ENCODE data around the gene CYP3A7.
"Not testable (repeated sequence)": the region's sequence is repeated elsewhere in the genome, so short reads cannot be mapped to it uniquely, and the experiment has no call there.

The CYP3A7 gene

DNA sequence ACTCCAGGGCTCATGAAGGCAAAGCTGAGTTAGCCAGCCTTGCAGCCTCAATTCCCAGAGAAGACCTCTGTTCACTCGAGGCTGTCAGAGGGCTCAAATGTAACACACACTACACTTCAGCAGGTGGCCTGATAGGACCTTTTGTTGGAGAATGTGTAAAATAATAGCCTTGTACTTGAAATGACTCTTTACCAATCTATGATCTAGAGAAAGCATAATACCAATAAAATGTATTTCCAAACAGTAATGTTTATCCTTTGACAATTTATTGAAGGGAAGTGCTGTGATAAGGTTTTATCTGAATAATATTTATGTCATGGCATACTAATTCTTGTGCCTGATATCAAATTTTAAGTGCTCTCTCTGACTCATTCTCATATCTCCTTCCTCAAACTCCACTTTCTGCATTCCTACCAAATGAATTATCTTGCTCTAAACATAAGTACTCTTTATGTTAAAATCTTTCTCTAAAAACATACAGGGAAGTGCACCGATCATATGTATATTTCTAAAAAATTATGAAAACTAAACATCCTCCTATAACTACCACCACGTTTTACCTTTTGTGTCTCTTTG lies 20.9 kb downstream of the CYP3A7 start:
- Histone ChIP-seq H3K27me3 (ENCODE audit: control insufficient read depth, insufficient read depth, low read length) (no peaks in the 10 kb centered on the region), H3K79me2 (no peaks in the 10 kb centered on the region), H2AFZ (no peak overlapping the region), H3K36me3 (ENCODE audit: control insufficient read depth, insufficient read depth, low read length) (no peaks in the 10 kb centered on the region), H3K4me2 (ENCODE audit: low read length) (no peak overlapping the region), H3K4me1 (no peaks in the 10 kb centered on the region), H3K27ac (no peak overlapping the region), H3K9me3 (ENCODE audit: control insufficient read depth, low read length) (no peaks in the 10 kb centered on the region), H3K9ac (no peak overlapping the region), H3K4me3 (ENCODE audit: low read depth, low read length) (no peak overlapping the region)
- TF ChIP-seq, protein P1, sequence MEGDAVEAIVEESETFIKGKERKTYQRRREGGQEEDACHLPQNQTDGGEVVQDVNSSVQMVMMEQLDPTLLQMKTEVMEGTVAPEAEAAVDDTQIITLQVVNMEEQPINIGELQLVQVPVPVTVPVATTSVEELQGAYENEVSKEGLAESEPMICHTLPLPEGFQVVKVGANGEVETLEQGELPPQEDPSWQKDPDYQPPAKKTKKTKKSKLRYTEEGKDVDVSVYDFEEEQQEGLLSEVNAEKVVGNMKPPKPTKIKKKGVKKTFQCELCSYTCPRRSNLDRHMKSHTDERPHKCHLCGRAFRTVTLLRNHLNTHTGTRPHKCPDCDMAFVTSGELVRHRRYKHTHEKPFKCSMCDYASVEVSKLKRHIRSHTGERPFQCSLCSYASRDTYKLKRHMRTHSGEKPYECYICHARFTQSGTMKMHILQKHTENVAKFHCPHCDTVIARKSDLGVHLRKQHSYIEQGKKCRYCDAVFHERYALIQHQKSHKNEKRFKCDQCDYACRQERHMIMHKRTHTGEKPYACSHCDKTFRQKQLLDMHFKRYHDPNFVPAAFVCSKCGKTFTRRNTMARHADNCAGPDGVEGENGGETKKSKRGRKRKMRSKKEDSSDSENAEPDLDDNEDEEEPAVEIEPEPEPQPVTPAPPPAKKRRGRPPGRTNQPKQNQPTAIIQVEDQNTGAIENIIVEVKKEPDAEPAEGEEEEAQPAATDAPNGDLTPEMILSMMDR (IDR thresholded peaks at IDR 0.05): no peak

DNA sequence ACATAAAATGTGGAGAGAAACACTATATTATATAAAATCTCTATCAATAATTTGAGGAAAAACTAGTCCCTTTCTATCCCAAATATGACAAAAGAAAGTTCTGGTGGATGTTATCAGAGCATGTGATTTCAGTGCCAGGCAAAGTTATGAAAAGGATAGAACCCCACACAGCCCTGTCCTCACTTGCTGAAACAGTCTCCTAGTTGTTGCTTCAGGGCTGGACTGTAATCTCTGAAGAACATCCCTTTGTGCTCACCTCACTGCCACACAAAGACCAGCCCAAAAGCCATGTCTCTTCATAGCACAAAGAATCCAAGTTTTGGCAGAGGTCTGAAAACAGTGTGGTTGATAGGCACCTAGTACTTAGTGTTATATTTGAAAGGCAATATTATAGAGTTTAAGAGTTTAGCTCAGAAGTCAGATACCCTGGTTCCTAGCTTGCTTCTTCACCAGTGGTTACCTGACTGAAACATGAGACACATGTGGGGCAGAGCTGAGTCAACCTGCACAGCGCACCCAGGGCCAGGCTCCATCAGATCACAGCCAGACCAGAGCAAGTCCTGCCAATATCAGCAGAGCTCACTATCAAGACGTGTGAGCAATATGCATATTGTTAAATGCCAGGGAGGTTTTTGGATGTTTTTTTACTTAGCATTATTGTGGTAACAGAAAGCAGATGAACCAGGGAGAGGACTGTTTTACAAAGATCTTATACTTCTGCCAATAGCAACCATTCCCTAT lies 25.0 kb downstream of the CYP3A7 start:
- no peaks in the 10 kb centered on the region for H3K27me3 ChIP-seq (ENCODE audit: control insufficient read depth, insufficient read depth, low read length)
- H3K36me3 ChIP-seq (ENCODE audit: control insufficient read depth, insufficient read depth, low read length): no peaks in the 10 kb centered on the region
- H3K27ac ChIP-seq: no peak overlapping the region
- no peaks in the 10 kb centered on the region for H3K79me2 ChIP-seq
- no peak overlapping the region for H3K9ac ChIP-seq
- H3K9me3 ChIP-seq (ENCODE audit: control insufficient read depth, low read length): no peaks in the 10 kb centered on the region
- H3K4me2 ChIP-seq (ENCODE audit: low read length): no peak overlapping the region
- no peak overlapping the region for H2AFZ ChIP-seq
- no peaks in the 10 kb centered on the region for H3K4me1 ChIP-seq
- no peak overlapping the region for H3K4me3 ChIP-seq (ENCODE audit: low read depth, low read length)
- TF ChIP-seq, protein P1 (IDR thresholded peaks at IDR 0.05): no peak

DNA sequence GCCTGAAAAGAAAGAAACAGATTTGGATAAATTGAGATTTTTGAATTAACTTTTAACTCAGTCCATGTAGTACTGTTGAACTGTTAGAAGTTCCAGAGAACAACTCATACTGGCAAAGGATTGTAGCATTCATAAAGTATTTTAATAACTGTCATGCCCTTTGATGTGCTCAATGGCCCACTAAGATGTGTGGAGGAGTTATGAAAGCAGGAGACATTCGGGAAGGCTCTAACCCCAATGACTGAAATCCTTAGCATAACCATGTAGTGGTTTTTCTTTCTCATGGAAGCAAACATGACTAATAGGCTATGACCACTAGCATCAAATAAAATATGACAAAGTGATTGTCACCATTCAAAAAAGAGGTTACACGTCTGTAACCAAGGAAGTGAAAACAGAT lies 25.7 kb downstream of the CYP3A7 start:
- Histone ChIP-seq H3K27me3 (ENCODE audit: control insufficient read depth, insufficient read depth, low read length) (no peaks in the 10 kb centered on the region), H3K9me3 (ENCODE audit: control insufficient read depth, low read length) (no peaks in the 10 kb centered on the region), H3K4me1 (no peaks in the 10 kb centered on the region), H3K9ac (no peak overlapping the region), H3K79me2 (no peaks in the 10 kb centered on the region), H2AFZ (no peak overlapping the region), H3K36me3 (ENCODE audit: control insufficient read depth, insufficient read depth, low read length) (no peaks in the 10 kb centered on the region), H3K27ac (no peak overlapping the region), H3K4me2 (ENCODE audit: low read length) (no peak overlapping the region), H3K4me3 (ENCODE audit: low read depth, low read length) (no peak overlapping the region)
- TF ChIP-seq, protein P1 (IDR thresholded peaks at IDR 0.05): no peak

DNA sequence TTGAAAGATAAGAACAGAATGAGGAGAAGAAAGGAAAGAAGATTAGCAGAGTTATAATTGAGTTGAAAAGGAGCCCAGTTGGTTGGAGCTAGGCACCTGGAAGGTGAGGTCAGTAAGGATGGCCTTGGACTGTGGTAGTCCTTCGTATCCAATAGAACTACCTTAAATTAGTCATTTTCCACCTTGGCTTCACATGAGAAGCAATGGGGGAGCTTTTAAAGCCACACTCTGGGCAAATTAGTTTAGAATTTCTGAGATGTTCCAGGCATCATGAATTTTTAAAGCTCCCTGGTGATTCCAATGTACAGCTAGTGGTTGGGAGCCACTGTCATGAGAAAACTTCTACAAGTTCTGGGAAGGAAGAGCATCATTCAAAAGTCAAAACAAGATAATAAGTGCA lies 27.9 kb downstream of the CYP3A7 start:
- TF ChIP-seq, protein P1 (IDR thresholded peaks at IDR 0.05): no peak
- Histone ChIP-seq H3K9me3 (ENCODE audit: control insufficient read depth, low read length) (no peaks in the 10 kb centered on the region), H3K9ac (no peak overlapping the region), H3K27me3 (ENCODE audit: control insufficient read depth, insufficient read depth, low read length) (no peaks in the 10 kb centered on the region), H3K4me3 (ENCODE audit: low read depth, low read length) (no peak overlapping the region), H3K4me1 (no peaks in the 10 kb centered on the region), H3K4me2 (ENCODE audit: low read length) (no peak overlapping the region), H3K79me2 (no peaks in the 10 kb centered on the region), H3K27ac (no peak overlapping the region), H2AFZ (no peak overlapping the region), H3K36me3 (ENCODE audit: control insufficient read depth, insufficient read depth, low read length) (no peaks in the 10 kb centered on the region)

DNA sequence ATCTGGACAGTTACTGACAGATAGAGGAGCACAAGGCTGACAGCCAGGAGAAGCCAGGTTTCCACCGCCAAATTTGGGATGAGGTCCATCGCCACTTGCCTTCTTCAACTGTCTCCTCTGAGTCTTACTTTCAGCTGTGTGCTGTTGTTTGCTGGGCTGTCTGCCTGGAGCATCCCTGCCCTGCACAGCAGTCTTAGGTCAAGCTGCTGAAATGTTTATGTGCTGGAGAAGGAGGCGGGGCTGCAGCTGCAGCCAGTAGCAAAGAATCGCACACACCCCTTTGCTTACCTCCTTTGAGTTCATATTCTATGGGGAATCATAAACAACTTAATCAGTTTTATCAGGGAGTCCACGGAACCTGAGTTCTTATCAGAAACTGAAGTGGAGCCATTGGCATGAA lies 35.0 kb downstream of the CYP3A7 start:
- no peak overlapping the region for H3K27ac ChIP-seq

DNA sequence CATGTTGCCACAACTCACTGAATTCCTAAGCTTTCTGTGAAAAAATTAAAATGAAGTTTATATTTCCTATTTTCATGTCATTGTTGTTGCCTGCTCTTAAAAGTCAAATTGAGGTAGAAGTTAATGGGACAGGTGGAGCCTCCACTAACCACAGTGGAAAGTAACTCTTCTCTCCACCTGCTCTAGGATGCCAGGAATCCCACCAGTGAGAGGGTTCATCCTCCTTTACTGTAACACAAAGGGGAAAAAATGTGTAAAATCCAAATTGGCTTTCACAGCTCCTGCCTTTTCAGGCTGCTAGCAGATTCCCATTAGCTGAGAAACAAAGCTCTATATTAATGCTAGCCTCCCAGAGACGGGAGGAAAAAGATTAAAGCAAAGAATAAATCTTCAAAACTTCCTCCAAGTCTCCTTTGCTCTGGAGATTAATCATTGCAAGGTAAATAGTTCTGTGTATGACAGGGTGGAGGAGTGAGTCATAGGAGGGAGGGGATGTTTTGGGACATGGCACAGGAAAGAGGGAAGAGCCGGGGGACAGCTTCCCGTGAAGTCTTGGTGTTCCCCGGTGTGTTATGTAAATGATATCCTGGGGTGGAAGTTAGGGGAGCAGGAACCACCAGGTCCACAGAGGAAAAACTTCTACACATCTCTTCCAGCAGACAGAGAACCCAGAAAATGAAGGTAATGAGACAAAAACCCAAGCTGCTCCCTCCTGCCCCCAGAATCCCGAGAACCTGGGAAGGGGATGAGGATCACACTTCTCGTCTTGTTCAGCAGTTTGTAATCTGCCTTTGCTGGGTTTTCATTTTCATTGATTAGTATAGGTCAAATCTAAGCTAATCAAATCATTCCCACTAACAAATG lies 35.9 kb downstream of the CYP3A7 start:
- not testable (repeated sequence) for H2AFZ ChIP-seq; H3K4me1 ChIP-seq; H3K9ac ChIP-seq; H3K79me2 ChIP-seq; H3K4me2 ChIP-seq (ENCODE audit: low read length); H3K27ac ChIP-seq; H3K4me3 ChIP-seq (ENCODE audit: low read depth, low read length); H3K27me3 ChIP-seq (ENCODE audit: control insufficient read depth, insufficient read depth, low read length); H3K9me3 ChIP-seq (ENCODE audit: control insufficient read depth, low read length); H3K36me3 ChIP-seq (ENCODE audit: control insufficient read depth, insufficient read depth, low read length)

More for the DNA sequence above, 35.0 kb downstream of the CYP3A7 start:
- Histone ChIP-seq H2AFZ (no peak overlapping the region), H3K9me3 (ENCODE audit: control insufficient read depth, low read length) (no peaks in the 10 kb centered on the region), H3K9ac (no peak overlapping the region), H3K4me3 (ENCODE audit: low read depth, low read length) (no peak overlapping the region), H3K79me2 (no peaks in the 10 kb centered on the region), H3K27me3 (ENCODE audit: control insufficient read depth, insufficient read depth, low read length) (no peaks in the 10 kb centered on the region), H3K4me1 (no peaks in the 10 kb centered on the region), H3K36me3 (ENCODE audit: control insufficient read depth, insufficient read depth, low read length) (no peaks in the 10 kb centered on the region), H3K4me2 (ENCODE audit: low read length) (no peak overlapping the region)
- TF ChIP-seq, protein P1 (IDR thresholded peaks at IDR 0.05): no peak
